ENCODE results near the gene ALDH7A1.
"Not testable (repeated sequence)": the region's sequence is repeated elsewhere in the genome, so short reads cannot be mapped to it uniquely, and the experiment has no call there.

Gene ALDH7A1

GRCh38 chr5:126594748-126595485 lies at the start of gene ALDH7A1:
Gene ALDH7A1, minus strand, starts transcription at chr5:126595219. Its CDS starts 21 bp downstream, at chr5:126595198.
- peaks cover 15% of the 10 kb centered on the region for H3K27me3 Mint-ChIP-seq
- H3K27ac Mint-ChIP-seq = no peak within 1 kb of the TSS
- H3K4me3 Mint-ChIP-seq = peak within 1 kb of the TSS; percentile 79
- H3K4me1 Mint-ChIP-seq (ENCODE audit: low read depth) = peaks cover 15% of the 10 kb centered on the region
- no peaks in the 10 kb centered on the region for H3K36me3 Mint-ChIP-seq (ENCODE audit: low read depth)
- no peaks in the 10 kb centered on the region for H3K9me3 Mint-ChIP-seq

GRCh38 chr5:126641387-126641786 lies 46.4 kb upstream of the ALDH7A1 start:
- no peak overlapping the region for H3K4me3 Mint-ChIP-seq

GRCh38 chr5:126640866-126641265 lies 45.8 kb upstream of the ALDH7A1 start:
- Mint-ChIP-seq H3K4me1 (ENCODE audit: low read depth) (no peaks in the 10 kb centered on the region), H3K27me3 (no peaks in the 10 kb centered on the region), H3K36me3 (ENCODE audit: low read depth) (peaks cover 6% of the 10 kb centered on the region), H3K9me3 (peaks cover 6% of the 10 kb centered on the region), H3K27ac (no peak overlapping the region), H3K4me3 (no peak overlapping the region)

More at GRCh38 chr5:126641387-126641786, 46.4 kb upstream of the ALDH7A1 start:
- H3K9me3 Mint-ChIP-seq = peaks cover 6% of the 10 kb centered on the region
- H3K4me1 Mint-ChIP-seq (ENCODE audit: low read depth) = no peaks in the 10 kb centered on the region
- no peak overlapping the region for H3K27ac Mint-ChIP-seq
- peaks cover 6% of the 10 kb centered on the region for H3K36me3 Mint-ChIP-seq (ENCODE audit: low read depth)
- H3K27me3 Mint-ChIP-seq = no peaks in the 10 kb centered on the region

GRCh38 chr5:126636956-126637355 lies 41.9 kb upstream of the ALDH7A1 start:
- Mint-ChIP-seq H3K27ac (no peak overlapping the region), H3K4me1 (ENCODE audit: low read depth) (no peaks in the 10 kb centered on the region), H3K4me3 (no peak overlapping the region), H3K27me3 (no peaks in the 10 kb centered on the region), H3K9me3 (no peaks in the 10 kb centered on the region), H3K36me3 (ENCODE audit: low read depth) (no peaks in the 10 kb centered on the region)

GRCh38 chr5:126635585-126635984 lies 40.6 kb upstream of the ALDH7A1 start:
- H3K27ac Mint-ChIP-seq = no peak overlapping the region
- no peaks in the 10 kb centered on the region for H3K4me1 Mint-ChIP-seq (ENCODE audit: low read depth)
- H3K4me3 Mint-ChIP-seq = no peak overlapping the region
- no peaks in the 10 kb centered on the region for H3K36me3 Mint-ChIP-seq (ENCODE audit: low read depth)
- H3K27me3 Mint-ChIP-seq = no peaks in the 10 kb centered on the region
- H3K9me3 Mint-ChIP-seq = no peaks in the 10 kb centered on the region

GRCh38 chr5:126633552-126633951 lies 38.5 kb upstream of the ALDH7A1 start:
- Mint-ChIP-seq H3K4me1 (ENCODE audit: low read depth) (no peaks in the 10 kb centered on the region), H3K4me3 (no peak overlapping the region), H3K27ac (no peak overlapping the region), H3K36me3 (ENCODE audit: low read depth) (no peaks in the 10 kb centered on the region), H3K27me3 (no peaks in the 10 kb centered on the region), H3K9me3 (no peaks in the 10 kb centered on the region)

- no peaks in the 10 kb centered on the region for H3K9me3 Mint-ChIP-seq
- H3K4me1 Mint-ChIP-seq (ENCODE audit: low read depth) = no peaks in the 10 kb centered on the region
- H3K4me3 Mint-ChIP-seq = no peak overlapping the region
- no peak overlapping the region for H3K27ac Mint-ChIP-seq
- no peaks in the 10 kb centered on the region for H3K36me3 Mint-ChIP-seq (ENCODE audit: low read depth)
- no peaks in the 10 kb centered on the region for H3K27me3 Mint-ChIP-seq
Measured at GRCh38 chr5:126631920-126632319, 36.9 kb upstream of the ALDH7A1 start.

GRCh38 chr5:126628102-126628501 lies 33.1 kb upstream of the ALDH7A1 start:
- Mint-ChIP-seq H3K9me3 (no peaks in the 10 kb centered on the region), H3K27me3 (no peaks in the 10 kb centered on the region), H3K4me1 (ENCODE audit: low read depth) (peaks cover 10% of the 10 kb centered on the region), H3K27ac (no peak overlapping the region), H3K4me3 (no peak overlapping the region), H3K36me3 (ENCODE audit: low read depth) (peaks cover 26% of the 10 kb centered on the region)

GRCh38 chr5:126624534-126624933 lies 29.5 kb upstream of the ALDH7A1 start:
- H3K9me3 Mint-ChIP-seq = no peaks in the 10 kb centered on the region
- peaks cover 10% of the 10 kb centered on the region for H3K4me1 Mint-ChIP-seq (ENCODE audit: low read depth)
- H3K27ac Mint-ChIP-seq = peak overlapping the region; percentile 51
- no peaks in the 10 kb centered on the region for H3K27me3 Mint-ChIP-seq
- H3K36me3 Mint-ChIP-seq (ENCODE audit: low read depth) = peaks cover 38% of the 10 kb centered on the region
- H3K4me3 Mint-ChIP-seq = no peak overlapping the region

GRCh38 chr5:126619781-126620180 lies 24.8 kb upstream of the ALDH7A1 start:
- Mint-ChIP-seq H3K36me3 (ENCODE audit: low read depth) (peaks cover 52% of the 10 kb centered on the region), H3K4me1 (ENCODE audit: low read depth) (peaks cover 16% of the 10 kb centered on the region), H3K9me3 (no peaks in the 10 kb centered on the region), H3K4me3 (no peak overlapping the region), H3K27me3 (no peaks in the 10 kb centered on the region), H3K27ac (no peak overlapping the region)

- Mint-ChIP-seq H3K4me1 (ENCODE audit: low read depth) (peaks cover 11% of the 10 kb centered on the region), H3K36me3 (ENCODE audit: low read depth) (peaks cover 41% of the 10 kb centered on the region)
- not testable (repeated sequence) for H3K4me3 Mint-ChIP-seq, H3K9me3 Mint-ChIP-seq, H3K27me3 Mint-ChIP-seq, H3K27ac Mint-ChIP-seq
Measured at GRCh38 chr5:126617603-126618002, 22.6 kb upstream of the ALDH7A1 start.

- H3K4me3 Mint-ChIP-seq = no peak overlapping the region
- no peak overlapping the region for H3K27ac Mint-ChIP-seq
- H3K9me3 Mint-ChIP-seq = no peaks in the 10 kb centered on the region
- H3K27me3 Mint-ChIP-seq = no peaks in the 10 kb centered on the region
- peaks cover 21% of the 10 kb centered on the region for H3K4me1 Mint-ChIP-seq (ENCODE audit: low read depth)
- peaks cover 53% of the 10 kb centered on the region for H3K36me3 Mint-ChIP-seq (ENCODE audit: low read depth)
Measured at GRCh38 chr5:126615286-126615685, 20.3 kb upstream of the ALDH7A1 start.

GRCh38 chr5:126613941-126614592 lies 19.0 kb upstream of the ALDH7A1 start:
- H3K4me1 Mint-ChIP-seq (ENCODE audit: low read depth) = peaks cover 24% of the 10 kb centered on the region
- peaks cover 52% of the 10 kb centered on the region for H3K36me3 Mint-ChIP-seq (ENCODE audit: low read depth)
- H3K9me3 Mint-ChIP-seq = no peaks in the 10 kb centered on the region
- H3K4me3 Mint-ChIP-seq = no peak overlapping the region
- H3K27ac Mint-ChIP-seq = peak overlapping the region; percentile 16
- H3K27me3 Mint-ChIP-seq = no peaks in the 10 kb centered on the region

- H3K27ac Mint-ChIP-seq = no peak overlapping the region
- no peaks in the 10 kb centered on the region for H3K9me3 Mint-ChIP-seq
- H3K4me1 Mint-ChIP-seq (ENCODE audit: low read depth) = peaks cover 49% of the 10 kb centered on the region
- H3K36me3 Mint-ChIP-seq (ENCODE audit: low read depth) = peaks cover 60% of the 10 kb centered on the region
- H3K27me3 Mint-ChIP-seq = no peaks in the 10 kb centered on the region
- H3K4me3 Mint-ChIP-seq = no peak overlapping the region
Measured at GRCh38 chr5:126610616-126611015, 15.6 kb upstream of the ALDH7A1 start.

- Mint-ChIP-seq H3K4me1 (ENCODE audit: low read depth) (peaks cover 50% of the 10 kb centered on the region), H3K9me3 (no peaks in the 10 kb centered on the region), H3K36me3 (ENCODE audit: low read depth) (peaks cover 60% of the 10 kb centered on the region), H3K27me3 (no peaks in the 10 kb centered on the region), H3K4me3 (no peak overlapping the region), H3K27ac (no peak overlapping the region)
Measured at GRCh38 chr5:126610160-126610559, 15.1 kb upstream of the ALDH7A1 start.

Measured in stimulated activated naive CD8-positive, alpha-beta T cell treated with anti-CD3 and anti-CD28 coated beads, Interleukin-15, Interleukin-2, amounts not matched to agents 100 ng/mL and 50 ng/mL, for 24 hours (primary cell).